GM19455 (cell line): ENCODE measurements around the gene PYGB.
"Not testable (repeated sequence)": the region's sequence is repeated elsewhere in the genome, so short reads cannot be mapped to it uniquely, and the experiment has no call there.

Experiments
- ATAC-seq: cut with Tn5 transposase; IDR thresholded peaks from one replicate; pipeline ENCODE4 v1.9.1; 2021; ENCODE audit not compliant: unreplicated experiment

Gene PYGB

GRCh38 chr20:25229486-25230165, 18.3 kb upstream of the PYGB start:
- no peak for ATAC-seq

GRCh38 chr20:25230166-25230831, 17.6 kb upstream of the PYGB start:
- peak; percentile 72 for ATAC-seq

GRCh38 chr20:25233016-25233772, 14.7 kb upstream of the PYGB start:
- ATAC-seq, result no peak

- ATAC-seq, result not testable (repeated sequence)
These were observed 13.7 kb upstream of the PYGB start for GRCh38 chr20:25234009-25234849.

- ATAC-seq, result no peak
These were observed 11.2 kb upstream of the PYGB start for GRCh38 chr20:25236450-25237304.

GRCh38 chr20:25237610-25238318, 10.1 kb upstream of the PYGB start:
- ATAC-seq, result no peak

GRCh38 chr20:25238319-25239037, 9.4 kb upstream of the PYGB start:
- ATAC-seq, result no peak

GRCh38 chr20:25239387-25240370, 8.2 kb upstream of the PYGB start:
- peak; percentile 69 for ATAC-seq

GRCh38 chr20:25240851-25241658, 6.8 kb upstream of the PYGB start:
- ATAC-seq, result not testable (repeated sequence)

GRCh38 chr20:25241659-25241955, 6.3 kb upstream of the PYGB start:
- ATAC-seq, result not testable (repeated sequence)

- no peak for ATAC-seq
These were observed 5.7 kb upstream of the PYGB start for GRCh38 chr20:25242231-25242630.

GRCh38 chr20:25243416-25243979, 4.4 kb upstream of the PYGB start:
- ATAC-seq, result no peak

GRCh38 chr20:25244976-25245375, 2.9 kb upstream of the PYGB start:
- ATAC-seq, result no peak

GRCh38 chr20:25245461-25245860, 2.4 kb upstream of the PYGB start:
- no peak for ATAC-seq

GRCh38 chr20:25246182-25246999, 1.5 kb upstream of the PYGB start:
- ATAC-seq, result no peak

- peak; percentile 2 for ATAC-seq
These were observed 826 bp upstream of the PYGB start for GRCh38 chr20:25247000-25247517.
